Bone marrow (tissue), 2 donors: ENCODE measurements around the gene SCN4A.
A peak's percentile ranks its signal among the peaks of the same experiment; 100 is the strongest.
"Not testable (repeated sequence)": the region's sequence is repeated elsewhere in the genome, so short reads cannot be mapped to it uniquely, and the experiment has no call there.

Experiments used
- DNase-seq, 2 donors: peaks; one replicate each; lab custom pipeline; 2025; lab: John Stamatoyannopoulos, UW

SCN4A gene

GRCh38 chr17:63916566-63917185 is 56.0 kb downstream of the SCN4A start:
- no peak for DNase-seq

GRCh38 chr17:63915753-63916152 is 57.0 kb downstream of the SCN4A start:
- DNase-seq: not testable (repeated sequence)

- no peak for DNase-seq
These were observed 58.2 kb downstream of the SCN4A start for GRCh38 chr17:63914471-63914870.

GRCh38 chr17:63911657-63912100 is 61.0 kb downstream of the SCN4A start:
- DNase-seq: peak; percentile 9 to 12

GRCh38 chr17:63911041-63911635 is 61.6 kb downstream of the SCN4A start, which contains the start of gene CSHL1:
Gene CSHL1, minus strand, starts transcription at chr17:63911258. Its CDS starts 62 bp downstream, at chr17:63911196.
- DNase-seq: no peak

- DNase-seq: no peak
These were observed 62.6 kb downstream of the SCN4A start for GRCh38 chr17:63910096-63910495.

GRCh38 chr17:63909586-63909985 is 63.1 kb downstream of the SCN4A start:
- not testable (repeated sequence) for DNase-seq

- DNase-seq: peak in 1 of 2 donors; percentile 34
These were observed 65.4 kb downstream of the SCN4A start for GRCh38 chr17:63907161-63907778.

GRCh38 chr17:63904796-63905195 is 67.9 kb downstream of the SCN4A start:
- DNase-seq: not testable (repeated sequence)

GRCh38 chr17:63903787-63904201 is 68.9 kb downstream of the SCN4A start:
- peak in 1 of 2 donors; percentile 6 for DNase-seq

- DNase-seq: not testable (repeated sequence)
These were observed 70.7 kb downstream of the SCN4A start for GRCh38 chr17:63901971-63902370.

- DNase-seq: not testable (repeated sequence)
These were observed 73.6 kb downstream of the SCN4A start for GRCh38 chr17:63898899-63899798.

GRCh38 chr17:63896524-63897354 is 76.0 kb downstream of the SCN4A start, which contains the start of gene CSH1:
Gene CSH1, minus strand, starts transcription at chr17:63896574. Its CDS starts 63 bp downstream, at chr17:63896511.
- not testable (repeated sequence) for DNase-seq

GRCh38 chr17:63894821-63895220 is 77.9 kb downstream of the SCN4A start:
- not testable (repeated sequence) for DNase-seq

GRCh38 chr17:63894021-63894420 is 78.7 kb downstream of the SCN4A start:
- not testable (repeated sequence) for DNase-seq

GRCh38 chr17:63892316-63893037 is 80.2 kb downstream of the SCN4A start:
- DNase-seq: not testable (repeated sequence)

GRCh38 chr17:63889026-63889848 is 83.5 kb downstream of the SCN4A start:
- peak in 1 of 2 donors; percentile 42 for DNase-seq
